Measurements from ENCODE around the gene KRT4.
"Not testable (repeated sequence)": the region's sequence is repeated elsewhere in the genome, so short reads cannot be mapped to it uniquely, and the experiment has no call there.

The KRT4 gene

GRCh38 chr12:52771088-52771487, 42.8 kb downstream of the KRT4 start:
- DNase-seq = no peak

GRCh38 chr12:52769946-52770345, 44.0 kb downstream of the KRT4 start:
- DNase-seq = no peak

- no peak for DNase-seq
Observed at GRCh38 chr12:52769354-52769753, 44.6 kb downstream of the KRT4 start.

GRCh38 chr12:52768479-52769200, 45.3 kb downstream of the KRT4 start:
- no peak for DNase-seq

- no peak for DNase-seq
Observed at GRCh38 chr12:52767427-52767826, 46.5 kb downstream of the KRT4 start.

GRCh38 chr12:52767020-52767379, 46.9 kb downstream of the KRT4 start:
- no peak for DNase-seq

GRCh38 chr12:52766351-52767019, 47.4 kb downstream of the KRT4 start:
- no peak for DNase-seq

GRCh38 chr12:52765702-52766101, 48.2 kb downstream of the KRT4 start:
- DNase-seq = no peak

GRCh38 chr12:52763991-52764390, 49.9 kb downstream of the KRT4 start:
- DNase-seq = no peak

GRCh38 chr12:52763036-52763659, 50.8 kb downstream of the KRT4 start:
- DNase-seq = no peak

GRCh38 chr12:52761802-52762201, 52.1 kb downstream of the KRT4 start:
- DNase-seq = no peak

GRCh38 chr12:52761218-52761617, 52.7 kb downstream of the KRT4 start:
- not testable (repeated sequence) for DNase-seq

GRCh38 chr12:52760623-52761022, 53.3 kb downstream of the KRT4 start:
- no peak for DNase-seq

GRCh38 chr12:52759695-52760094, 54.2 kb downstream of the KRT4 start:
- no peak for DNase-seq

- DNase-seq = no peak
Observed at GRCh38 chr12:52759218-52759617, 54.7 kb downstream of the KRT4 start.

GRCh38 chr12:52757449-52758176, 56.3 kb downstream of the KRT4 start:
- DNase-seq = no peak

All from NCI-H1694 (cell line).